Dermis microvascular lymphatic vessel endothelial cell (primary cell): ENCODE results near the gene COX6A2. TPM values are rescaled to one million over a fixed set of nuclear protein-coding genes. Genes with fewer than 3 reads are reported as not detected.

Experiments used
- DNase-seq, 2 donors: peaks; one replicate each; pipeline versions ENCODE4 v3.0.0 to v3.0.0-alpha.2; 2010; ENCODE audit warnings: low read depth in 2 of 2
- total RNA-seq: library from RNA; depleted of rRNA; stranded (reverse); fragments of >200 nt; gene quantifications from 2 replicates; pipeline ENCODE4 v1.2.1, GENCODE V29; 2014

Gene COX6A2
- total RNA-seq, 1 donor from 2014 or later = not detected

DNA sequence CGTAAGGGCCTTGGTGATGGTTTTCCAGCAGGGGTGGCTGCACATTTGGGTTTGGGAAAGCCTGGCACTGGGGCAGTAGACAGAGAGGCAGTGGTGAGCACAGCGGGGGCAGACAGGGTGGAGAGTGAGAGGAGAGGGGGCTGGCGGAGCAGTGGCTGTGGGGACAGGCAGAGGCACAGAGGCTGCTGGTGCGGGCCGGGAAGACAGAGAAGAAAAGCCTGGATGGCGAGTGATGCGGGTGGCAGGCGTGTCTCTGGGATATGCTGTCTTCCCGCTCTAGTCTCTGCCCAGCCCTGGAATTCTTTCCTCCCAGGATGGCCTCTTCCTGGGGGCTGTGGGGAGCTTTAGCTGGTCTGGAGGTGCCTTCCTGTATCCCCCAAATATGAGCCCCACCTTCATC is 18.1 kb downstream of the COX6A2 start:
- DNase-seq = no peak

DNA sequence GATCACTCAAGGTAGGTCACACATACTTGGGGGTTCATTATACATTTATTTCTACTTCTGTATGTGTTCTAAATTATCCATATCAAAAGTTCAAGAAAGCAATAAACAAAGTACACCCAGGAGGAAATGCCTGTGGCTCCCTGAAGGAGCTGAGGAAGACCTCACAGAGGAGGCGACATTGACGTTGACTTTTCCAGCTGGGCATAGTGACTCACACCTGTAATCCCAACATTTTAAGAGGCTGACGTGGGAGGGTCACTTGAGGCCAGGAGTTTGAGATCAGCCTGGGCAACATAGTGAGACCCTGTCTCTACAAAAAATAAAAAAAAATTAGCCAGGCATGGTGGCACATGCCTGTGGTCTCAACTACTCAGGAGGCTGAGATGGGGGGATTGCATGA is 18.7 kb downstream of the COX6A2 start:
- DNase-seq = no peak

GRCh38 chr16:31407406-31407805 is 20.8 kb downstream of the COX6A2 start:
- DNase-seq = no peak

- no peak for DNase-seq
Observed at GRCh38 chr16:31404353-31405064, 23.7 kb downstream of the COX6A2 start.

- no peak for DNase-seq
Observed at GRCh38 chr16:31403590-31404352, 24.4 kb downstream of the COX6A2 start.

- no peak for DNase-seq
Observed at GRCh38 chr16:31402687-31403086, 25.5 kb downstream of the COX6A2 start.

DNA sequence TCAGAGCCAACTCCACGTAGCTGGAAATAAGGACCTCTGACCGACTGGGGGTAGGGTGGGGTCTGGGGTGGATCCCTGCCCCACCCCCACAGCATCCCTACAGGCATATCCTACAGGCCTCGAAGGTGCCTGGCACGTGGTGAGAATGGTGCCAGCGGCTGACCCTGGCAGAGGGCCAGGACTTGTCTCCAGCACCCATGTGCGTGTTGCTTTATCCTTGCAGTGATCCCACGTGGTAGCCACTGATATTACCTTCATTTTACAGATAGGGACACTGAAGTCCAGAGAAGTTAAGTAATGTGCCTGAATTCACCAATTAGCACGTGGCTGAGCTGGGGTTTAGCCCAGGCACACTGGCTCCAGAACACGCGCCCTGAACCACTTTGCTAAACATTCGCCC is 26.7 kb downstream of the COX6A2 start:
- DNase-seq = no peak

- DNase-seq = no peak
Observed at GRCh38 chr16:31400191-31400590, 28.0 kb downstream of the COX6A2 start.

GRCh38 chr16:31397701-31398100 is 30.5 kb downstream of the COX6A2 start:
- no peak for DNase-seq

DNA sequence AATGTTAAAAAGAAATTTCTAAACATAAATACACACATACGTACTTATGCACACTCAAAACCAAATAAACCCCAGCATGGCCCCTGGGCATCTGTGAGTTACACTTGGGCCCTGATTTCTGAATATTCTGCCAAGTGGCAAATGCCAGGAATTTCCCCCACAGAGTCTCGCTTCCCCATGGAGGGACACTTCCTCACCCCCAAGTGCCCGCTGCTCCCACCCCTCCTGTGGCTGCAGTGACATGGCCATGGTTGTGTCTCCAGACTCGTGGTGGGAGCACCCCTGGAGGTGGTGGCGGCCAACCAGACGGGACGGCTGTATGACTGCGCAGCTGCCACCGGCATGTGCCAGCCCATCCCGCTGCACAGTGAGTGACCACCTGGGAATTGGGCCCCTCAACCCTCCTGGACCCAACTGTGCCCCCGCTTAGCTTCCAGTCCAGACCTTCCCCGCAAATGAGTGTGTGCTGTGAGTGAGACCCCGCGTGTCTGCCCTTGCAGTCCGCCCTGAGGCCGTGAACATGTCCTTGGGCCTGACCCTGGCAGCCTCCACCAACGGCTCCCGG is 31.0 kb downstream of the COX6A2 start:
- no peak for DNase-seq

DNA sequence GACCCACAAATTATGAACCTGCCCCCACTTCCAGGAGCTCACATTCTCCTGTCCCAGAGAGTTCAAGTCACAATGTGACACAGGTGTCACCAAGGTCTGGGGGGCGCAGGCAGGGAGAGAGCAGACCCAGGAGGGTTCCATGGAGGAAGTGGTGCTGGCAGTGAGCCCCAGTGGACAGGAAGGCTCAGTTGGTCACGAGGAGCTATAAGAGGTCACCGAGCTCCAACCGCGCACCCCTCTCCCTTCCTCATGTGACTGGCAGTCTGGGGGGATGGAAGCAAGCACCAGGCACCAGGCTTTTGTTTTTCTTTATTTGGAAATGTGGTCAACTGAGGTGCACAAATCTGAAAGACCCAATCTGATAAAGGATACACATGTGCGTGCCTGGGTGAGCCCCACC is 32.5 kb downstream of the COX6A2 start:
- DNase-seq = no peak

DNA sequence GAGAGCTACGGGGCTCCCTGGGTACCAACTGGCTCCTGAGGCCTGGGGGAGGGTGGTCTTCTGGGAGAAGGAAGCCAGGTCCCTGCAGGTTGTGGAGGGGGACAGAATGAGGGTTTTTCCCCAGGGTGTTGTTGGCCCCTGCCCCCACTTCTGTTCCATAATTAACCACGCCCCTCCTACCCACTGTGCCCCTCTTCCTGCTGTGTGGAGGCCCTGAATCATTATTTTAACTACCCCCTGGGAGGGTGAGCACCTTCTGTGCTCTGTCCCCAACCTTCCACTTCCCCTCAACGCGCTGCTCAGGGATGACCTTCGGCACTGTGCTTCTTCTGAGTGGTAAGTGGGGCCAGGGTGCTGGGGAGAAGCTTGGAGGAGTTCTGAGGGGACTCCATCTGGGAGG is 35.1 kb downstream of the COX6A2 start, which contains the start of gene ITGAD:
ITGAD (plus strand) TSS at position 280 of the 400 bp plus-strand sequence; CDS start at position 306, 26 bp downstream.
- no peak for DNase-seq

GRCh38 chr16:31390504-31391041 is 37.6 kb downstream of the COX6A2 start:
- DNase-seq = no peak

DNA sequence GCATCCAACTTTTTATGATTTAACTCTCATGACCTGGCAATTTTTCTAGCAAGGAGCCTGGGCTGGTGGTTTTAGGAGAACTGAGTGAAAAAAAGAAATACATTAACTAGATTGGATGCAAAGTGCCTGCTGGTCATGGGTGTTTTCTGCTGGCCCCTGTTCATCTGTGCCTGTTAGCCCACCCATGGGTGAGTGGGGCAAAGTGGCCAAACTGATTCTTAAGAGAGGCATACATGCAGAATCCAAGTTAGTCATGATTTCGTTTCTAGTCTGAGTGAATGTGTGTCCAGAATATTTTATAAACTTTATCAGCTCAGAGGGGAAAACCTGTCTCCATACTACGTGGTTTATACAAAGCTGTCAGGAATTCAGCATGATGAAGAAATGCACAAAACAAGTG is 39.6 kb downstream of the COX6A2 start:
- no peak for DNase-seq

DNA sequence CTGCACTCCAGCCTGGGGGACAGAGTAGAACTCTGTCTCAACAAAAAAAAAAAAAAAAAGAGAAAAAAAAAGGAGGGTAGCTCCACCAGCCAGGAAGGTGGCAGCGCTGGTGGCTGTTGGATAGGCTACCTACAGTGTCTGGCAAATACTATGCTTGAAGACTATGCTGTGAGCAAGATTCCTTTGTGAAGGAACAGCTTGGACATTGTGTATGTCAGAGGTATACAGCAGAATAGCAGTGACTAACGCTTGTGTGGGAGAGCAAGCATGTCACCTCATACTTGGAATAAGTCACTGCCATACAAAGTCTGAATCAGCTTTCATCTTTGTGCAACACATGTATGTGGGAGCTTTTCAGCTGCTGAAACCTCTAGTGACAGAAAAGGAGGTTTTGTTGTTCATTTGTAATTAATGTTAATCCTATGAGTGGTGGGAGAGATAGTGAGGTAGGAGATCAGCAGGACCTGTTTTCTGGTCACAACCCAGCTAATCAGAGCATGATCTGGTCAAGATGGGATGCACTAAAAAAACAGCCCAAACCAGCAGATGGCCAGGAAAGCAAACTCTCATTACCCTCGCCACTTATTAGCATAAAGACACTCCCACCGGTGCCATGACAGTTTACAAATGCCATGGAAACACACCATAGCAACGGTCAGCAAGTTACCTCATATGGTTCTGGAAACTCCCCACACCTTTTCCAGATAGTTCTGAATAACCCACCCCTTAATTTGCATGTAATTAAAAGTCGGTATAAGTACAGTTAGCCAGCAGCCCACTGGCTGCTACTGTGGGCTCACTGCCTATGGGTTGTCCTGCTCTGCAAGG is 41.8 kb downstream of the COX6A2 start:
- no peak for DNase-seq

GRCh38 chr16:31385680-31386079 is 42.5 kb downstream of the COX6A2 start:
- DNase-seq = no peak

DNA sequence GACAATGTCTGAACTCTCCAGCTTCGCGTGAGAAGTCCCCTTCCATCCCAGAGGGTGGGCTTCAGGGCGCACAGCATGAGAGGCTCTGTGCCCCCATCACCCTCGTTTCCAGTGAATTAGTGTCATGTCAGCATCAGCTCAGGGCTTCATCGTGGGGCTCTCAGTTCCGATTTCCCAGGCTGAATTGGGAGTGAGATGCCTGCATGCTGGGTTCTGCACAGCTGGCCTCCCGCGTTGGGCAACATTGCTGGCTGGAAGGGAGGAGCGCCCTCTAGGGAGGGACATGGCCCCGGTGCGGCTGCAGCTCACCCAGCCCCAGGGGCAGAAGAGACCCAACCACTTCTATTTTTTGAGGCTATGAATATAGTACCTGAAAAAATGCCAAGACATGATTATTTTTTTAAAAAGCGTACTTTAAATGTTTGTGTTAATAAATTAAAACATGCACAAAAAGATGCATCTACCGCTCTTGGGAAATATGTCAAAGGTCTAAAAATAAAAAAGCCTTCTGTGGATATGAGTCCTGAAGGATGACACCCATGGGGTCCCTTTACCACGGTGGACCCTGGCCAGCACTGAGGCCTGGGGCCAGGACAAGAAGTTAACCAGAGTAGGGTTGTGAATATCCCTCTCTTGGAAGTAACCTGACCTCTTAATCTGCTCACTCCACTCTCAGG is 45.5 kb downstream of the COX6A2 start:
- peak; percentile 4 to 56 for DNase-seq

DNA sequence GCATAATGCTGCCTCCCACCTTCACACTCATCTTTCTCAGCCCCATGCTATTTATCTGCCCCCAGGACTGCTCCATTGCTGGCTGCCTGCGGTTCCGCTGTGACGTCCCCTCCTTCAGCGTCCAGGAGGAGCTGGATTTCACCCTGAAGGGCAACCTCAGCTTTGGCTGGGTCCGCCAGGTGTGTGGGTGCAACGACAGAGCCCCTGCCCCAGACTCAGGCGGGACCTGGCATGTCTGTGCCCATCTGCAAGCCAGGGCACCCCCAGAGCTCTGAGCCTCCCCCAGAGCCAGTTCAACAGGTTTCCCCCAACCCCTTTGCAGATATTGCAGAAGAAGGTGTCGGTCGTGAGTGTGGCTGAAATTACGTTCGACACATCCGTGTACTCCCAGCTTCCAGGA is 48.0 kb downstream of the COX6A2 start:
- no peak for DNase-seq
